ENCODE data around the gene MOXD1. TPM values are rescaled to one million over a fixed set of nuclear protein-coding genes. Genes with fewer than 3 reads are reported as not detected.

Gene MOXD1
- total RNA-seq, 2 donors from 2014 or later = 0.56 to 17.3 TPM

GRCh38 chr6:132430110-132430509, 28.8 kb upstream of the MOXD1 start:
- Histone ChIP-seq H3K27ac (no peak overlapping the region), H3K27me3 (replicated peaks; ENCODE audit: insufficient read depth) (no peaks in the 10 kb centered on the region), H3K4me3 (no peak overlapping the region), H3K4me1 (ENCODE audit: control insufficient read depth in 1 of 2, low read depth in 2 of 2) (no peaks in the 10 kb centered on the region), H3K36me3 (no peaks in the 10 kb centered on the region), H3K9me3 (no peaks in the 10 kb centered on the region)
- no peak for DNase-seq (ENCODE audit: low spot score)
- no peak for TF ChIP-seq CTCF (IDR thresholded peaks at IDR 0.05)
- ATAC-seq (ENCODE audit: insufficient number of reproducible peaks, low FRiP score, low read depth) = no peak

- H3K36me3 ChIP-seq = no peaks in the 10 kb centered on the region
- H3K27ac ChIP-seq = no peak overlapping the region
- DNase-seq (ENCODE audit: low spot score) (no peak), ATAC-seq (ENCODE audit: insufficient number of reproducible peaks, low FRiP score, low read depth) (no peak)
- peaks cover 5% of the 10 kb centered on the region for H3K9me3 ChIP-seq
- H3K27me3 ChIP-seq (replicated peaks; ENCODE audit: insufficient read depth) = no peaks in the 10 kb centered on the region
- H3K4me3 ChIP-seq = no peak overlapping the region
- TF ChIP-seq CTCF (IDR thresholded peaks at IDR 0.05) = no peak
- H3K4me1 ChIP-seq (ENCODE audit: control insufficient read depth in 1 of 2, low read depth in 2 of 2) = no peaks in the 10 kb centered on the region
These were observed 23.9 kb upstream of the MOXD1 start for GRCh38 chr6:132425176-132425575.

- Histone ChIP-seq H3K27ac (no peak overlapping the region), H3K4me1 (ENCODE audit: control insufficient read depth in 1 of 2, low read depth in 2 of 2) (no peaks in the 10 kb centered on the region), H3K36me3 (no peaks in the 10 kb centered on the region), H3K27me3 (replicated peaks; ENCODE audit: insufficient read depth) (no peaks in the 10 kb centered on the region), H3K9me3 (peaks cover 5% of the 10 kb centered on the region), H3K4me3 (no peak overlapping the region)
- no peak for DNase-seq (ENCODE audit: low spot score)
- no peak for TF ChIP-seq CTCF (IDR thresholded peaks at IDR 0.05)
- no peak for ATAC-seq (ENCODE audit: insufficient number of reproducible peaks, low FRiP score, low read depth)
These were observed 22.6 kb upstream of the MOXD1 start for GRCh38 chr6:132423839-132424238.

GRCh38 chr6:132418235-132418965, 17.1 kb upstream of the MOXD1 start:
- H3K36me3 ChIP-seq = no peaks in the 10 kb centered on the region
- DNase-seq (ENCODE audit: low spot score) = no peak
- TF ChIP-seq CTCF (IDR thresholded peaks at IDR 0.05) = no peak
- H3K27me3 ChIP-seq (replicated peaks; ENCODE audit: insufficient read depth) = no peaks in the 10 kb centered on the region
- no peaks in the 10 kb centered on the region for H3K4me1 ChIP-seq (ENCODE audit: control insufficient read depth in 1 of 2, low read depth in 2 of 2)
- H3K27ac ChIP-seq = no peak overlapping the region
- no peak overlapping the region for H3K4me3 ChIP-seq
- ATAC-seq (ENCODE audit: insufficient number of reproducible peaks, low FRiP score, low read depth) = no peak
- peaks cover 5% of the 10 kb centered on the region for H3K9me3 ChIP-seq

- TF ChIP-seq CTCF (IDR thresholded peaks at IDR 0.05) = no peak
- H3K27me3 ChIP-seq (replicated peaks; ENCODE audit: insufficient read depth) = no peaks in the 10 kb centered on the region
These were observed 13.5 kb upstream of the MOXD1 start for GRCh38 chr6:132414761-132415160.

More at GRCh38 chr6:132414761-132415160, 13.5 kb upstream of the MOXD1 start:
- no peaks in the 10 kb centered on the region for H3K36me3 ChIP-seq
- H3K4me1 ChIP-seq (ENCODE audit: control insufficient read depth in 1 of 2, low read depth in 2 of 2) = no peaks in the 10 kb centered on the region
- H3K9me3 ChIP-seq = no peaks in the 10 kb centered on the region
- DNase-seq (ENCODE audit: low spot score) (no peak), ATAC-seq (ENCODE audit: insufficient number of reproducible peaks, low FRiP score, low read depth) (no peak)
- H3K4me3 ChIP-seq = no peak overlapping the region
- no peak overlapping the region for H3K27ac ChIP-seq
